Measurements from ENCODE around the gene SERPINA3. TPM values are rescaled to one million over a fixed set of nuclear protein-coding genes. Genes with fewer than 3 reads are reported as not detected.

The SERPINA3 gene
- total and polyA plus RNA-seq, 2 donors (not counting 1 experiment from before 2014, with no cell fraction given): not detected

DNA sequence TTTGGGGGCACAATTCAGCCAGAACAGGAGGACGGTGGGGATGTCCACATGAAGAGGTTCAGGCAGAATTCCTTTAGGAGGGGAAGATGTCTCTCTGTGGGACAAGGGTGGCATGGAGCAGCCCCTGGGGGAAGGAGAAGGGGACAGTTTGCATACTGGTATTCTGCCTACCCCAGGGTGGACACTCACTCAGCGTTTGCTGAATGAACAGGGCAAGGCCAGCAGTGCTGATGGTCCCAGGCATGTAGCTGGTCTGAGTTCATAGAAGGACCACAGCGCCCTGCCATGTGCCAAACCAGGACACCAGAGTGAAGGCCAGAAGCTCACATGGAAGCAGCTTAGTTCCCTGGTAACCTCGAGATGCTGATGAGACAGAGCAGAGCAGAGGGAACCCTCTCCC, 25.6 kb upstream of the SERPINA3 start:
- CTCF ChIA-PET: no interaction called here
- H3K4me1 Mint-ChIP-seq: no peaks in the 10 kb centered on the region
- H3K4me1 ChIP-seq (ENCODE audit: control insufficient read depth in 2 of 2, insufficient read depth in 2 of 2, low read length in 2 of 2): no peaks in the 10 kb centered on the region
- H3K9me3 ChIP-seq (ENCODE audit: control extremely low read depth in 1 of 3, control insufficient read depth in 2 of 3, insufficient read depth in 1 of 3, low read length in 2 of 3): peaks cover 0 to 4% (median 0%) of the 10 kb centered on the region in 3 donors
- POLR2A ChIA-PET: no interaction called here
- H3K27me3 ChIP-seq (replicated peaks in 1 of 4; ENCODE audit: control extremely low read depth in 1 of 4, control insufficient read depth in 3 of 4, insufficient read depth in 4 of 4, low read length in 3 of 4): no peaks in the 10 kb centered on the region
- DNase-seq (no peak), ATAC-seq (ENCODE audit: low read depth) (no peak)
- no peaks in the 10 kb centered on the region for H3K79me2 ChIP-seq (ENCODE audit: control insufficient read depth, insufficient read depth, low read length)
- no peak overlapping the region for H3K27ac ChIP-seq (ENCODE audit: low read length in 2 of 2)
- 83% methylated on average over 3 of the region's 4 CpGs for WGBS (ENCODE audit: insufficient coverage)
- H3K36me3 ChIP-seq (replicated peaks in 1 of 2; ENCODE audit: control extremely low read depth in 1 of 2, control insufficient read depth in 1 of 2, extremely low read depth in 1 of 2, insufficient read depth in 2 of 2, low read length in 1 of 2): no peaks in the 10 kb centered on the region
- no peaks in the 10 kb centered on the region for H3K27me3 Mint-ChIP-seq
- intact Hi-C loops (cut with micrococcal nuclease): no loop called here
- no peaks in the 10 kb centered on the region for H4K20me1 ChIP-seq (ENCODE audit: control insufficient read depth, insufficient read depth, low read length, poor library complexity, severe bottlenecking)
- no peak overlapping the region for H3K4me3 Mint-ChIP-seq
- H3K27ac Mint-ChIP-seq: no peak overlapping the region
- no peak for TF ChIP-seq EZH2 (IDR thresholded peaks at IDR 0.05; ENCODE audit: borderline replicate concordance, insufficient read depth, low read depth, low read length, poor library complexity, severe bottlenecking)
- TF ChIP-seq, protein P1, sequence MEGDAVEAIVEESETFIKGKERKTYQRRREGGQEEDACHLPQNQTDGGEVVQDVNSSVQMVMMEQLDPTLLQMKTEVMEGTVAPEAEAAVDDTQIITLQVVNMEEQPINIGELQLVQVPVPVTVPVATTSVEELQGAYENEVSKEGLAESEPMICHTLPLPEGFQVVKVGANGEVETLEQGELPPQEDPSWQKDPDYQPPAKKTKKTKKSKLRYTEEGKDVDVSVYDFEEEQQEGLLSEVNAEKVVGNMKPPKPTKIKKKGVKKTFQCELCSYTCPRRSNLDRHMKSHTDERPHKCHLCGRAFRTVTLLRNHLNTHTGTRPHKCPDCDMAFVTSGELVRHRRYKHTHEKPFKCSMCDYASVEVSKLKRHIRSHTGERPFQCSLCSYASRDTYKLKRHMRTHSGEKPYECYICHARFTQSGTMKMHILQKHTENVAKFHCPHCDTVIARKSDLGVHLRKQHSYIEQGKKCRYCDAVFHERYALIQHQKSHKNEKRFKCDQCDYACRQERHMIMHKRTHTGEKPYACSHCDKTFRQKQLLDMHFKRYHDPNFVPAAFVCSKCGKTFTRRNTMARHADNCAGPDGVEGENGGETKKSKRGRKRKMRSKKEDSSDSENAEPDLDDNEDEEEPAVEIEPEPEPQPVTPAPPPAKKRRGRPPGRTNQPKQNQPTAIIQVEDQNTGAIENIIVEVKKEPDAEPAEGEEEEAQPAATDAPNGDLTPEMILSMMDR (IDR thresholded peaks at IDR 0.05): no peak
- no peak overlapping the region for H3K9ac ChIP-seq (ENCODE audit: low read length)
- peaks cover 3% of the 10 kb centered on the region for H3K9me3 Mint-ChIP-seq (ENCODE audit: insufficient read depth)
- H2AFZ ChIP-seq (ENCODE audit: insufficient read depth, low read depth, low read length, poor library complexity, severe bottlenecking): no peak overlapping the region
- H3K4me3 ChIP-seq (ENCODE audit: control extremely low read depth in 1 of 5, extremely low read depth in 1 of 5, insufficient read depth in 1 of 5, low read depth in 2 of 5, low read length in 4 of 5): no peak overlapping the region
- H3K4me2 ChIP-seq (replicated peaks; ENCODE audit: low read depth, low read length, poor library complexity, severe bottlenecking): no peak overlapping the region

DNA sequence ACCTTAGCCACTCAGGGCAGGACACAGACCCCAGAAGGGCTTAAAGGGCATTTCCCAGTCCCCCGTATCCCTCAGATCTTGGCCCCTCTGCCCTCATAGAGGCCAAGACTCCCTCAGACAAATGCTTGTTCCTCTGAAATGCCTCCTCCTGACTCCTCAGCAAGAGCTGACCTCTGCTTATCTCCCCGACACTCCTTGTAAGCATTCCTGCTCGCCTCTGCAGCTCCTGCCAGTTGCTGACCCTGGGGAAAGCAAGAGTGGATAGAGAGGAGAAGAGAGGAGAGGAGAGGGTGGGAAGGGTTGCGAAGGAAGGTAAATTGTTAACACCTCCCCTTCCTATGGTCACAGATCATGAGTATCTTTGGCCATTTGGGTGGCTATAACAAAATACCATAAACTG, 23.9 kb upstream of the SERPINA3 start:
- intact Hi-C loops (cut with micrococcal nuclease): no loop called here
- H3K4me3 ChIP-seq (ENCODE audit: control extremely low read depth in 1 of 5, extremely low read depth in 1 of 5, insufficient read depth in 1 of 5, low read depth in 2 of 5, low read length in 4 of 5): no peak overlapping the region
- DNase-seq (no peak), ATAC-seq (ENCODE audit: low read depth) (no peak)
- ChIA-PET POLR2A (no interaction called here), CTCF (no interaction called here)
- H3K4me1 Mint-ChIP-seq: no peaks in the 10 kb centered on the region
- peaks cover 3% of the 10 kb centered on the region for H3K9me3 Mint-ChIP-seq (ENCODE audit: insufficient read depth)
- H3K36me3 ChIP-seq (replicated peaks in 1 of 2; ENCODE audit: control extremely low read depth in 1 of 2, control insufficient read depth in 1 of 2, extremely low read depth in 1 of 2, insufficient read depth in 2 of 2, low read length in 1 of 2): no peaks in the 10 kb centered on the region
- no peak overlapping the region for H3K27ac ChIP-seq (ENCODE audit: low read length in 2 of 2)
- 100% methylated on average over 1 of the region's 4 CpGs for WGBS (ENCODE audit: insufficient coverage)
- H4K20me1 ChIP-seq (ENCODE audit: control insufficient read depth, insufficient read depth, low read length, poor library complexity, severe bottlenecking): no peaks in the 10 kb centered on the region
- H3K4me3 Mint-ChIP-seq: no peak overlapping the region
- no peak overlapping the region for H2AFZ ChIP-seq (ENCODE audit: insufficient read depth, low read depth, low read length, poor library complexity, severe bottlenecking)
- H3K27me3 ChIP-seq (replicated peaks in 1 of 4; ENCODE audit: control extremely low read depth in 1 of 4, control insufficient read depth in 3 of 4, insufficient read depth in 4 of 4, low read length in 3 of 4): no peaks in the 10 kb centered on the region
- H3K27ac Mint-ChIP-seq: no peak overlapping the region
- no peak for TF ChIP-seq EZH2 (IDR thresholded peaks at IDR 0.05; ENCODE audit: borderline replicate concordance, insufficient read depth, low read depth, low read length, poor library complexity, severe bottlenecking)
- TF ChIP-seq, protein P1 (IDR thresholded peaks at IDR 0.05): no peak
- no peaks in the 10 kb centered on the region for H3K79me2 ChIP-seq (ENCODE audit: control insufficient read depth, insufficient read depth, low read length)
- H3K9ac ChIP-seq (ENCODE audit: low read length): no peak overlapping the region
- H3K9me3 ChIP-seq (ENCODE audit: control extremely low read depth in 1 of 3, control insufficient read depth in 2 of 3, insufficient read depth in 1 of 3, low read length in 2 of 3): peaks cover 0 to 6% (median 0%) of the 10 kb centered on the region in 3 donors
- H3K4me1 ChIP-seq (ENCODE audit: control insufficient read depth in 2 of 2, insufficient read depth in 2 of 2, low read length in 2 of 2): no peaks in the 10 kb centered on the region
- H3K4me2 ChIP-seq (replicated peaks; ENCODE audit: low read depth, low read length, poor library complexity, severe bottlenecking): no peak overlapping the region
- no peaks in the 10 kb centered on the region for H3K27me3 Mint-ChIP-seq
